Measurements from ENCODE around the gene CAPNS1. TPM values are rescaled to one million over a fixed set of nuclear protein-coding genes. Genes with fewer than 3 reads are reported as not detected.

CAPNS1 gene
- total RNA-seq, 1 donor = 400 TPM

DNA sequence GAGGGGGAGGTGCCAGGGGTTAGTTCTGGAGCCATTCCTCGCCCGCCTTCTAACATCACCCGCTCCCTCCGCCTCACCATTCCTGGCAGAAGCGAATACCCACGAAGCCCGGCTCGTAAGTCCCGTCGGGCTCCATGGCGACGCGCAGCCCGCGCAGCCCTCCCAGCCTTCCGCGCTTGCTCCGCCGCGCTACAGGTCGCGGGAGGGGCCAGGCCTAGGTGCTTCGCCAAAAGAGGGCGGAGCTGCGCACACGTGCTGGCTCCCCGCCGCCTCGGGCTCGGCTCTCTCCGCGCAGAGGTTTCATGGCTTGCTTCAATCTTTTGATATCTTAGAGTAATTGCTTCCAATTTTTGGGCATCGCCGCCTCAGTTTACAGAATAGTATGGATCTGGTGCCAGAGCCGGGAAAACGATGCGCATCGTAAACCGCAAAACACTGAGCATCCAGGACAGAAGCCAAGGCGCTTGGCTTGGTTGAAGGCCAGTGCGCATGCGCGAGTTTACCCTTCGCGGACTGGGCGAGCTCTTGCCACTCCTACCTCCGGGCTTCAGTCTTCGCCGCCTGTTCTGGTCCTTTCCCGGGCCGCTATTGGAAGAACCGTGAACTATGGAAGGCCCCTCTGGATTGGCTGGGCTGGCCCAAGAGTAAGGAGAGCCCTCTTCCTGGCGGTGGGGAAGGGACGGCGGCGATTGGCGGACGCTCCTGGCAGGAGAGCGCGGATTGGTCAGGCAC lies 25.0 kb upstream of the CAPNS1 start, which contains the start of gene POLR2I:
Gene POLR2I (minus strand): TSS at position 155 of the 732 bp plus-strand sequence. CDS start 19 bp downstream, at position 136.
- H2AFZ ChIP-seq (ENCODE audit: low read length) = peak within 1 kb of the TSS; percentile 97
- DNase-seq (ENCODE audit: insufficient read length, low spot score, missing footprints) = peak; percentile 100
- peaks cover 37% of the 10 kb centered on the region for H3K79me2 ChIP-seq (ENCODE audit: insufficient read depth, low read length)
- peaks cover 16% of the 10 kb centered on the region for H3K4me1 ChIP-seq (ENCODE audit: insufficient read depth, low read length)
- H3K36me3 ChIP-seq (ENCODE audit: insufficient read depth, low read length) = peaks cover 27% of the 10 kb centered on the region
- H4K20me1 ChIP-seq (ENCODE audit: insufficient read depth, low read length) = no peaks in the 10 kb centered on the region
- TF ChIP-seq, protein P1, sequence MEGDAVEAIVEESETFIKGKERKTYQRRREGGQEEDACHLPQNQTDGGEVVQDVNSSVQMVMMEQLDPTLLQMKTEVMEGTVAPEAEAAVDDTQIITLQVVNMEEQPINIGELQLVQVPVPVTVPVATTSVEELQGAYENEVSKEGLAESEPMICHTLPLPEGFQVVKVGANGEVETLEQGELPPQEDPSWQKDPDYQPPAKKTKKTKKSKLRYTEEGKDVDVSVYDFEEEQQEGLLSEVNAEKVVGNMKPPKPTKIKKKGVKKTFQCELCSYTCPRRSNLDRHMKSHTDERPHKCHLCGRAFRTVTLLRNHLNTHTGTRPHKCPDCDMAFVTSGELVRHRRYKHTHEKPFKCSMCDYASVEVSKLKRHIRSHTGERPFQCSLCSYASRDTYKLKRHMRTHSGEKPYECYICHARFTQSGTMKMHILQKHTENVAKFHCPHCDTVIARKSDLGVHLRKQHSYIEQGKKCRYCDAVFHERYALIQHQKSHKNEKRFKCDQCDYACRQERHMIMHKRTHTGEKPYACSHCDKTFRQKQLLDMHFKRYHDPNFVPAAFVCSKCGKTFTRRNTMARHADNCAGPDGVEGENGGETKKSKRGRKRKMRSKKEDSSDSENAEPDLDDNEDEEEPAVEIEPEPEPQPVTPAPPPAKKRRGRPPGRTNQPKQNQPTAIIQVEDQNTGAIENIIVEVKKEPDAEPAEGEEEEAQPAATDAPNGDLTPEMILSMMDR (IDR thresholded peaks at IDR 0.05; ENCODE audit: extremely low read depth, low read depth, low read length) = no peak
- peak within 1 kb of the TSS; percentile 87 for H3K27ac ChIP-seq (ENCODE audit: low read depth, low read length)
- no peaks in the 10 kb centered on the region for H3K27me3 ChIP-seq (ENCODE audit: insufficient read depth, low read length)
- H3K4me2 ChIP-seq (ENCODE audit: insufficient read depth, low read length) = peak within 1 kb of the TSS; percentile 99
- no peaks in the 10 kb centered on the region for H3K9me3 ChIP-seq (ENCODE audit: low read depth, low read length)
- H3K4me3 ChIP-seq (ENCODE audit: insufficient read depth, low read length) = peak within 1 kb of the TSS; percentile 97

DNA sequence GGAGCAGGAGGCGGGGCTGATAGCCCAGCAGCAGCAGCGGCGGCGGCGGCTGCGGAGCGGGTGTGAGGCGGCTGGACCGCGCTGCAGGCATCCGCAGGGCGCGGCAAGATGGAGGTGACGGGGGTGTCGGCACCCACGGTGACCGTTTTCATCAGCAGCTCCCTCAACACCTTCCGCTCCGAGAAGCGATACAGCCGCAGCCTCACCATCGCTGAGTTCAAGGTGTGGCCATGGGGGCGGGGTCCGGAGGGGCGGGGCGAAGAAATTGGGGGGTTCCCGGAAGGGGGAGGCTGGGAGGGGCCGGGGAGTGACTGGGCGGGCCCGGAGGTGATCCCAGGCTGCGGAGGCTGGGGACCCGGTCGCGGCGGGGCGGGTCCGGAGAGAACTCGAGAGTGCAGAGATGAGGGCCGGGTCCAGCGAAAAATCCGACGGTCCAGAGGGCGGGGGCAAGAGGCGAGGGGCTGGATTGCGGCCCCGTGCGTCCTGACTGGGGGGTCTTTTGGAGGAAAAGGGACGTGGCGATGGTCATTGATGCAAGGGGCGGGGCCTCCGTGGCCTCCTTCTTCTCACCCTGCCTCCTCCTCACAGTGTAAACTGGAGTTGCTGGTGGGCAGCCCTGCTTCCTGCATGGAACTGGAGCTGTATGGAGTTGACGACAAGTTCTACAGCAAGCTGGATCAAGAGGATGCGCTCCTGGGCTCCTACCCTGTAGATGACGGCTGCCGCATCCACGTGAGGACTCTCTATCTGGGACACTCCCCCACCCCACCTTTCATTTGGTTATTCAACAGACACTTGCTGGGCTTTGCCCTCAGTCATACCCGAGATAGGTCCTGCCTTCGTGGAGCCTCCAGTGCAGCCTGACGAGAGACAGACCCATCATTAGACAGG lies 24.2 kb upstream of the CAPNS1 start, which contains the start of gene TBCB:
Gene TBCB (plus strand): TSS at position 16 of the 891 bp plus-strand sequence. CDS start 93 bp downstream, at position 109.
- peak within 1 kb of the TSS; percentile 99 for H3K4me2 ChIP-seq (ENCODE audit: insufficient read depth, low read length)
- H3K4me1 ChIP-seq (ENCODE audit: insufficient read depth, low read length) = peaks cover 16% of the 10 kb centered on the region
- H3K9me3 ChIP-seq (ENCODE audit: low read depth, low read length) = no peaks in the 10 kb centered on the region
- peak within 1 kb of the TSS; percentile 97 for H3K4me3 ChIP-seq (ENCODE audit: insufficient read depth, low read length)
- peak within 1 kb of the TSS; percentile 87 for H3K27ac ChIP-seq (ENCODE audit: low read depth, low read length)
- H2AFZ ChIP-seq (ENCODE audit: low read length) = peak within 1 kb of the TSS; percentile 97
- DNase-seq (ENCODE audit: insufficient read length, low spot score, missing footprints) = no peak
- peaks cover 38% of the 10 kb centered on the region for H3K79me2 ChIP-seq (ENCODE audit: insufficient read depth, low read length)
- peaks cover 33% of the 10 kb centered on the region for H3K36me3 ChIP-seq (ENCODE audit: insufficient read depth, low read length)
- peaks cover 6% of the 10 kb centered on the region for H4K20me1 ChIP-seq (ENCODE audit: insufficient read depth, low read length)
- no peaks in the 10 kb centered on the region for H3K27me3 ChIP-seq (ENCODE audit: insufficient read depth, low read length)
- TF ChIP-seq, protein P1 (IDR thresholded peaks at IDR 0.05; ENCODE audit: extremely low read depth, low read depth, low read length) = no peak

DNA sequence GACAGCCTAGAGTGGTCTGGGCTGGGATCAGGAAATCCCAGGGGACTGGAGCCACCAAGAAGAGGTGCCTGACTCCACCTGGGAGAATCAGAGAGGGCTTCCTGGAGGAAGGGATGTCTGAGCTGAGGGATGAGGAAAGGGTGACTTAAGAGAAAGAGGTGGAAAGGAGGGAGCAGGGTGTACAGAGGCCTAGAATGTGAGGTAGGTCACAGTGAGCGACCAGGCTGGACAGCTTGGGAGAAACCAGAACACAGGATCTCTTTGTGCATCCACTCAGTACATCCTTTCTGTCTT lies 23.6 kb upstream of the CAPNS1 start:
- TF ChIP-seq, protein P1 (IDR thresholded peaks at IDR 0.05; ENCODE audit: extremely low read depth, low read depth, low read length) = no peak
- H3K4me3 ChIP-seq (ENCODE audit: insufficient read depth, low read length) = peak overlapping the region; percentile 97
- DNase-seq (ENCODE audit: insufficient read length, low spot score, missing footprints) = no peak
- peak overlapping the region; percentile 87 for H3K4me2 ChIP-seq (ENCODE audit: insufficient read depth, low read length)
- no peaks in the 10 kb centered on the region for H3K27me3 ChIP-seq (ENCODE audit: insufficient read depth, low read length)
- peaks cover 16% of the 10 kb centered on the region for H3K4me1 ChIP-seq (ENCODE audit: insufficient read depth, low read length)
- H2AFZ ChIP-seq (ENCODE audit: low read length) = peak overlapping the region; percentile 72
- peak overlapping the region; percentile 43 for H3K27ac ChIP-seq (ENCODE audit: low read depth, low read length)
- peaks cover 38% of the 10 kb centered on the region for H3K79me2 ChIP-seq (ENCODE audit: insufficient read depth, low read length)
- peaks cover 6% of the 10 kb centered on the region for H4K20me1 ChIP-seq (ENCODE audit: insufficient read depth, low read length)
- H3K9me3 ChIP-seq (ENCODE audit: low read depth, low read length) = no peaks in the 10 kb centered on the region
- peaks cover 33% of the 10 kb centered on the region for H3K36me3 ChIP-seq (ENCODE audit: insufficient read depth, low read length)

Measured in osteoblast (primary cell).